GM12891 (cell line): Measurements from ENCODE around the gene JUNB.

Source experiments
- DNase-seq: peaks from one replicate; pipeline ENCODE4 v3.0.0; 2011; ENCODE audit warnings: low spot score; ENCODE audit not compliant: insufficient read length
- FAIRE-seq: peaks from 2 replicates; lab custom pipeline; 2011; peaks lifted over from hg19 to GRCh38; lab: Jason Lieb, UNC
- PAX5 ChIP-seq: IDR thresholded peaks from 2 replicates; pipeline ENCODE4 v1.6.1; 2011; ENCODE audit warnings: low read length, moderate library complexity, mild to moderate bottlenecking; ENCODE audit not compliant: insufficient read depth, severe bottlenecking
- POLR2A ChIP-seq: IDR thresholded peaks from 2 replicates; pipeline ENCODE4 v1.6.1; 2011; ENCODE audit warnings: low read depth, low read length, control low read depth
- POLR2AphosphoS5 ChIP-seq: IDR thresholded peaks from 2 replicates; pipeline ENCODE4 v1.6.1; 2011; ENCODE audit warnings: low read depth, low read length, control low read depth
- POU2F2 ChIP-seq: IDR thresholded peaks from 2 replicates; pipeline ENCODE4 v1.6.1; 2011; ENCODE audit warnings: low read depth, mild to moderate bottlenecking, control low read depth, low read length, moderate library complexity
- SPI1 ChIP-seq: IDR thresholded peaks from 2 replicates; pipeline ENCODE4 v1.6.1; 2011; ENCODE audit warnings: low read depth, low read length, control low read depth
- TAF1 ChIP-seq: IDR thresholded peaks from 2 replicates; pipeline ENCODE4 v1.6.1; 2011; ENCODE audit warnings: low read depth, low read length, control low read depth

Gene JUNB

DNA sequence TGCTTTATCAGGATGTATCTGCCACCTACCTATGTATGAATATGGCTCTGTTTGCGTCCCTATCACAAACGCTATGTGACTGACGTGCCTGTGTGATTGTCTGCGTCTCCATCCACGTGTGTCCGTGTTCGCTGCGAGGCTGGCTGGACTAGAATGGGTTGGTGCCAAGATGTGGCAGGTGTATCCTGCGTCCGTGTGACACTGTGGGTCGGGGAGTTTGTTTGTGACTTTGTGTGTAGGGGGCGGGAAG, 9.2 kb upstream of the JUNB start:
- FAIRE-seq, result no peak
- 0 out of 2 replicates have a peak, but pooled peaks have one; percentile 23 for TF ChIP-seq POLR2A
- TF ChIP-seq SPI1, result no peak
- DNase-seq, result no peak

DNA sequence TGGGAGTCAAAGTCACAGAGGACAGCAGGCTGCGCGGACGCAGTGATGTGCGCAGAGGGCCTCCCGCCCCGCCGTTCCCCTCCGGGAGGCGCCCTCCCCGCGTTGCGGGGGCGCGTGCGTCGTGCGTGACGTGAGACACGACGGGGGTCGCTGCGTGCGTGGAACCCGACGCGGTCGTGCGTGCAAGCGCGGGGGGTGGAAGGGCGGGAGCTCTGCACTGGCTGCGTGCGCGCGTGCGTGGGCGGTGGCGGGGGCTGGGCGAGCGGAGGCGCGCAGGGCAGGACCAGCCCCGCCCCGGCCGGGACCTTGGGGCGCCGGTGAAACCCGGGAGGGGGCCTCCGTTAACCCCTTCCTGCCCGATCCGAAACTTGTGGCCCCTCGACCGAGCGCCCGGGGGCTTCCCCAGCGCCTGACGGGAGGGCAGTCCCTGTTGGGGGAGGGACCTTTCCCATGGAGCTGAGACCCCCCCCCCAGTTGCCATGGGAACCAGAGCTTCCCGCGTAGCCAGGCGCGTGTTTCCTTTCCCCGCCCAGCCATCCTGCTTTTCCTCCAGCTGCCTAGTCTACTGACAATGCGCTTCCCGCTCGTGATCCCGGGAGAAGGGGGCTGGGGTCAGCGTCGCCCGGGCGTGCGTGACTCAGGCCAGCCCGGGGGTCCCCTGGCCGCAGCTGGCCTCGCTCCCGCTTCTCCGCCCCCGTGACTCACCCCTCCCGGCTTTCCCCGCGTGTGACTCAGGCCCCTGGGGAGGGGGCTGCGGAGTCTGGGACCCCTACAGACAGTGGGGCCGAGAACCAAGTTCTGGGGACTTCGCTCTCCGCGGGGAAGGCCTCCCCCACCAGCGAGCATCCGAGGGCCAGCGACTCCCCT, 8.6 kb upstream of the JUNB start:
- peak; percentile 92 for FAIRE-seq

DNA sequence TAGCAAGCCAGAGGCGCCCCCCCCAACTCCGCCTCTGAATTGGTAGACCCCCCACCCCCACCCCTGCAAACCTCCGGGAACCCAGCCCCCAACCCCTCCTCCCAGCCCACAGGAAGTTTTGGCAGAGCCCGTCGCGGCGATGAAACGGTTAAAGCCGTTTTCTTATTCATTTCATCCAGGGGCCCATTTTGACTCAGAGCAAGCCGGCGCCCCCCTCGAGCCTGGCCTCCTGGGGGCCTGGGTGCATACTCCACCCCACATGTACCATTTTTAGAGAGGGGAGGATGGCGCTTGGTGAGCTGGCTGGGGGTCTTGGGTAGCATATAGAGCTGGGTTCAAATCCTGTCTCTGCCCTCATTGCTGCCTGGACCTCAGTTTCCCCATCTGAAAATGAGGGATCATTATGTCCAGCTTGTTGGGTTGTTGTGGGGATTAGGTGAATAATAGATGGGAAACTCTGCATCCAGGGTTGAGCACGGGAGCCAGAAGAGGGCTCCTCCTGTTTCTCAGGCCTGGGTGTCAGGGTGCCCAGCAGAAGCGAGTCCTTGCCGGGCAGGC, 7.9 kb upstream of the JUNB start:
- DNase-seq (no peak), FAIRE-seq (no peak)
- TF ChIP-seq POU2F2, result 0 out of 2 replicates have a peak, but pooled peaks have one; percentile 24
- TF ChIP-seq POLR2A, result no peak
- TF ChIP-seq SPI1, result no peak

More for the DNA sequence above, 8.6 kb upstream of the JUNB start:
- no peak for DNase-seq
- TF ChIP-seq POU2F2, result 0 out of 2 replicates have a peak, but pooled peaks have one; percentile 10
- peak; percentile 47 for TF ChIP-seq PAX5
- TF ChIP-seq POLR2A, result no peak
- no peak for TF ChIP-seq TAF1
- 0 out of 2 replicates have a peak, but pooled peaks have one; percentile 21 for TF ChIP-seq SPI1
- no peak for TF ChIP-seq POLR2AphosphoS5

DNA sequence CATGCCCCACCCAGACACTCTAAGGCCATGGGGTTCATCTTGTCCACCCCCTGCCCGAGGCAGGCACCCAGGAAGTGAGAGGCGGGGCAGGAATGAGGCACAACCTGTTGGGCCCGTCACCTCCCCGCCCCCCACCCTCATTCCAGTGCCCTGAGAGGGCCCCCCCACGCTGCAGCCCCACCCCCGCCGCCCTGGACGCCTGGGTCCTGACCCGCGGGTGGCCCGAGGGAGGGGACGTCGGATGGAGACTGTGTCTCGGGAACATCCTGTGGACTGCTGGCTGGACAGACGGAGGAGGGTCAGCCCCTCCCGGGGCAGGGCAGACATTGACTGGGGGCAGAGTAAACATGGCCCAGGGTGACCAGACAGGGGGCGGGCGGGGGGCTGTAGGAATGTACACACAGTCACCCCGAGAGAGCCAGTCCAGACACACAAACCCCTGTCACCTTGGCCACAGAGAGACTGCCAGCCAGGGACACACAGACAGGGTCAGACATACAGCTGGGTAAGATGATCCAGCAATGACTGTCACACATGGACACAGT, 7.4 kb upstream of the JUNB start:
- FAIRE-seq, result no peak

DNA sequence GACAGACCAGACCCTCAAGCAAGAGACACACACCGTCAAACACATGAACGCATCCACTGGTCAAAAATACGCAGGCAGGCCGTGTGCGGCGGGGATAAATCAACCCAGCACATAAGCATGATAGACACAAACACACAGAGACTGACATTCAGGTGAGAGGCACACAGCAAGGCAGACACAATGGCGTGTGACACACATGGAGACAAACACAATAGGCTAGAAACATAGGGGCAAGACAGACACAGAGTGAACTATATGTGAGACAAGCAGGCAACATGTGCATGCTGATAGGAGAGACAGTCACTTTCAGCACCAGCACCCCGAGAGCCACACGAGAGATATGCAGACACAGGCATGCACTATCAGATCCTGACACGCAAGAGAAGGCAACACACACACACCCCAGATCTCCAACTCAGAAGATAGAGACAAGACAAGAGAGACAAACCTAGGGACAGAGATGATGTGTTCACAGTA, 6.9 kb upstream of the JUNB start:
- TF ChIP-seq PAX5 (no peak), TAF1 (no peak), POU2F2 (no peak), POLR2A (no peak), SPI1 (no peak), POLR2AphosphoS5 (no peak)
- FAIRE-seq, result no peak
- no peak for DNase-seq

More for the DNA sequence above, 7.4 kb upstream of the JUNB start:
- no peak for DNase-seq
- TF ChIP-seq POU2F2, result no peak
- no peak for TF ChIP-seq POLR2A
- TF ChIP-seq TAF1, result no peak
- no peak for TF ChIP-seq PAX5
- TF ChIP-seq POLR2AphosphoS5, result no peak
- no peak for TF ChIP-seq SPI1

DNA sequence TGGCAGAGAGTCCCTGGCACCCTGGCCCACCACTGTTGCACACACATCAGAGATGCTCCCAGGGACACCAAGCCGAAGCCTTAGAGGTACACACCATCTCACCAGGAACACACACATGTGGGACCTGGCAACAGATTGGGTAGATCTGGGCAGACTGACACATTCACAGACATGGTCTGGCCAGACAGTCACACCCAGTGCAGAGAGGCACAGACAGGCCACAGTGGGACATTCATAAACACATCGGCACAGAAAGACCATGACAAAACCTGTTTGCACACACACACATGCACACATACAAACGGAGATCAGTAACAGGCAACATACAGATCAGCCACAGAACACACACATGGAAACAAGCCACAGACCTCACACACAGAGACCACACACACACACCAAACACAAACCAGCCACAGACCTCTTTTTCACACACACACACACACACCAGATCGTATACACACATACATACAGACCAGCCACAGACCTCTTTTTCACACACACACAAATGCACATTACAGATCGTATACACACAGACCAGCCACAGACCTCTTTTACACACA, 6.3 kb upstream of the JUNB start:
- TF ChIP-seq SPI1, result no peak
- no peak for TF ChIP-seq POLR2AphosphoS5
- TF ChIP-seq TAF1, result no peak
- no peak for TF ChIP-seq POU2F2
- TF ChIP-seq POLR2A, result 0 out of 2 replicates have a peak, but pooled peaks have one; percentile 24
- no peak for TF ChIP-seq PAX5
- FAIRE-seq, result peak; percentile 81

DNA sequence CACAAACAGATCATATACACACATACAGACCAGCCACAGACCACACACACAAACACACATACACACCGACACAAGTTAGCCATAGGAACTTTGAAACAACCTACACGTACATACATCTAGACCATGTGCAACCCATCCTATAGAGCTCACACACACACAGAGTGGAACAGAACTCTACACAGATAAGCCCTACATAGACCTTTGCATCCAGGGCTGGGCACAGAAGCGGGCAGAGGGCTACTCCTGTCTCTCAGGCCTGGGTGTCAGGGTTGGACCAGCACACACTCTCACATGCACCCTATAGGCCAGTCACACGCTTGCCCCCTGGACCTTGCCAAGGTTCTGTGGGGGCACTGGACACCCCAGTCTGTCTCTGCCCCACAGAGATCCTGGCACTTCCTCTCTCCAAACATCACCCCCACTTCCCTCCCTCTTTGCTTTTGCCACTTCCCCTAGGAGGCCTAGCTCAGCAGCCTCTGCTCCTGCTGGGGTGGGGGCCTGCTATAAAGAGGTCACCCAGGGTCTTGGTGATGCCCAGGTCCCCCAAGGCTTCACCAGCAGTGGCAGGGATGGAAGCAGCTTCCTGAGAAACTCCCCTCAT, 5.8 kb upstream of the JUNB start:
- DNase-seq, result no peak
- FAIRE-seq, result no peak
- TF ChIP-seq SPI1, result peak; percentile 79
- no peak for TF ChIP-seq POLR2A
- no peak for TF ChIP-seq POLR2AphosphoS5
- no peak for TF ChIP-seq TAF1
- no peak for TF ChIP-seq PAX5
- no peak for TF ChIP-seq POU2F2

More for the DNA sequence above, 6.3 kb upstream of the JUNB start:
- no peak for DNase-seq

DNA sequence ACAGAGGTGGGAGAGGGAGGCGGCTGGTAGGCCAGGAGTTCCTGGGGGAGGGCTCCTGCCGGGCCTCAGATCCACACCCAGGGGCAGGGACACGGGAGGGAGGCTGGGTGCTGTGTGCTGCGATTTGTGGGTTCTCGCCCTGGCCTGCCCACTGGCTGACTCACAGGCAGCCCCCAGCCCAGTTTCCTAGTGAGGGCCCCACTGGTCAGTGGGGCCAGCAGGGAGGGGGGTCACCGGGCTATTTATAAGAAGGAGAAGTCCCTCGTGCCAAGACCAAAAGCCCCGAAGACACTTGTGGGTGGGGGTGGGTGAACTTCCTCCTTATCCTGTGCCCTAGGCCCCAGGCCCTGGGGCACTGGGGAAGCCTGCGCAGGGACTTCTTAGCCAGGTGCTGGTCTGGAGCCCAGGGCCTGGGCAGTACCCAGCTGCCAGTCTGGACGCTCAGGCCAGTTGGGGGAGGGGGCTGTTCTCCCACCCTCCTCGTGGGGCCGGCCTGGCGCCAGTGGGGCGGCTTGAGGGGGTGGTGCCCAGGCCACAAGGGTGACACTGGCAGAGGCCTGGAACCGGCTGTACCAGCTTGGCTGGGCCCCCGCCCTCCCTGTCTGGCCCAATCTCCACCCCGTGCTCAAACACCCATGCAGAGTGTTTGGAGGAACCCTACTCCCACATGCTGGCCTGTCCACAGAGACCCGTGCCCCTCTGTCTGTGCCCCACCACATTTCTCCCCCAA, 5.0 kb upstream of the JUNB start:
- FAIRE-seq, result no peak
- 0 out of 2 replicates have a peak, but pooled peaks have one; percentile 2 for TF ChIP-seq SPI1
- TF ChIP-seq POLR2AphosphoS5, result no peak
- no peak for TF ChIP-seq POU2F2

DNA sequence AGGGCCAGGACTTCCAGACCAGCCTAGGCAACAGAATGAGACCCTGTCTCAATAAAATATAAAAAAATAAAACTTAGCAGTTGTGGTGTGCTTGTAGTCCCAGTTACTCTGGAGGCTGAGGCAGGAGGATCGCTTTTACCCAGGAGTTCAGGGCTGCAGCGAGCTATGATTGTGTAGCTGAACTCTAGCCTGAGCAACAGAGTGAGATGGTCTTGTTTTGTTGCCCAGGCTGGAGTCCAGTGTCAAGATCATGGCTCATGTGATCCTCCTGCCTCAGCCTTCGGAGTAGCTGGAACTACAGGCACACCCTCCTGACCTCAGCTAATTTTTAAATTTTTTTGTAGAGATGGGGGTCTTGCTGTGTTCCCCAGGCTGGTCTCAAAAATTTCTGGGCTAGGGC, 4.3 kb upstream of the JUNB start:
- DNase-seq (no peak), FAIRE-seq (no peak)
- TF ChIP-seq TAF1, result no peak
- TF ChIP-seq POU2F2, result no peak
- TF ChIP-seq SPI1, result no peak
- TF ChIP-seq POLR2AphosphoS5, result no peak
- no peak for TF ChIP-seq PAX5
- TF ChIP-seq POLR2A, result no peak

More for the DNA sequence above, 5.0 kb upstream of the JUNB start:
- DNase-seq, result no peak

DNA sequence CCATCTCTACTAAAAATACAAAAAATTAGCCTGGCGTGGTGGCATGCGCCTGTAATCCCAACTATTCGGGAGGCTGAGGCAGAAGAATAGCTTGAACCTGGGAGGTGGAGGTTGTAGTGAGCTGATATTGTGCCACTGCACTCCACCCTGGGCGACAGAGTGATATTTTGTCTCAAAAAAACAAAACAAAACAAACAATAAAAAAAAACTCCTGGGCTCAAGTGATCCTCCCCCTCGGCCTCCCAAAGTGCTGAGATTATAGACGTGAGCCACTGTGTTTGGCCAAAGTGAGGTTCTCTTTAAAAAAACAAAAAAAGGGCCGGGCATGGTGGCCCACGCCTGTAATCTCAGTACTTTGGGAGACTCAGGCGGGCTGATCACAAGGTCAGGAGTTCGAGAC, 3.8 kb upstream of the JUNB start:
- DNase-seq, result no peak
- no peak for FAIRE-seq
- TF ChIP-seq TAF1 (no peak), SPI1 (no peak), PAX5 (no peak), POLR2AphosphoS5 (no peak), POLR2A (no peak), POU2F2 (no peak)
